Lower leg skin (tissue), 4 donors: ENCODE results near the gene CHRM4. TPM values are rescaled to one million over a fixed set of nuclear protein-coding genes. Genes with fewer than 3 reads are reported as not detected.

Source experiments
- DNase-seq, 2 donors: peaks; one replicate each; pipeline ENCODE4 v3.0.0-alpha.2; 2019; ENCODE audit warnings: low spot score in 2 of 2
- H3K4me3 ChIP-seq: fragments of 200-600 bp; sonication (generic); 2 replicates; pipeline ENCODE4 v1.5.1; 2017; ENCODE audit warnings: mild to moderate bottlenecking, low read depth; ENCODE audit not compliant: poor library complexity, severe bottlenecking
- CTCF ChIP-seq, 3 donors: fragments of 450-650 bp; IDR thresholded peaks; one replicate each; pipeline ENCODE4 v1.5.1; 2016; ENCODE audit warnings: antibody characterized with exemption in 3 of 3, mild to moderate bottlenecking in 3 of 3, moderate library complexity in 2 of 3
- POLR2A ChIP-seq, 2 donors: fragments of 450-650 bp; IDR thresholded peaks; one replicate each; pipeline ENCODE4 v1.6.1; 2016 to 2017; ENCODE audit warnings: antibody characterized with exemption in 2 of 2, mild to moderate bottlenecking in 1 of 2, moderate library complexity in 1 of 2
- WGBS, 2 donors: methylation state at CpG; one replicate each; pipeline ENCODE4 v1.1.5; 2018; 5-methylcytosine and 5-hydroxymethylcytosine counted together
- intact Hi-C: fragments of 100-400 bp; cut with DNase I; formaldehyde crosslinking; loops from one replicate; pipeline ENCODE4 v1.15.0; 2023; ENCODE audit warnings: low total_unique reads
- total RNA-seq, 4 donors: library from RNA; depleted of rRNA; stranded (reverse); fragments of >200 nt; gene quantifications; one replicate each; pipeline ENCODE4 v1.1.0, GENCODE V29; 2016

Gene CHRM4
- total RNA-seq, 4 donors from 2014 or later: 1.2 to 8.1 (median 3.3) TPM

- no peak for DNase-seq
- intact Hi-C loops: no loop called here
- 65 to 81% methylated on average over 5 of the region's 5 CpGs for WGBS, 2 donors
- no peak overlapping the region for H3K4me3 ChIP-seq
- TF ChIP-seq CTCF (IDR thresholded peaks at IDR 0.05) (no peak), POLR2A (IDR thresholded peaks at IDR 0.05) (no peak)
Observed at GRCh38 chr11:46387456-46387855, 4.1 kb downstream of the CHRM4 start.

- WGBS, 2 donors: 83 to 84% methylated on average over 4 of the region's 4 CpGs
- no peak for TF ChIP-seq CTCF (IDR thresholded peaks at IDR 0.05)
- TF ChIP-seq POLR2A (IDR thresholded peaks at IDR 0.05): no peak
- no peak for DNase-seq
- H3K4me3 ChIP-seq: no peak overlapping the region
- intact Hi-C loops: no loop called here
Observed at GRCh38 chr11:46386674-46387073, 4.9 kb downstream of the CHRM4 start.

DNA sequence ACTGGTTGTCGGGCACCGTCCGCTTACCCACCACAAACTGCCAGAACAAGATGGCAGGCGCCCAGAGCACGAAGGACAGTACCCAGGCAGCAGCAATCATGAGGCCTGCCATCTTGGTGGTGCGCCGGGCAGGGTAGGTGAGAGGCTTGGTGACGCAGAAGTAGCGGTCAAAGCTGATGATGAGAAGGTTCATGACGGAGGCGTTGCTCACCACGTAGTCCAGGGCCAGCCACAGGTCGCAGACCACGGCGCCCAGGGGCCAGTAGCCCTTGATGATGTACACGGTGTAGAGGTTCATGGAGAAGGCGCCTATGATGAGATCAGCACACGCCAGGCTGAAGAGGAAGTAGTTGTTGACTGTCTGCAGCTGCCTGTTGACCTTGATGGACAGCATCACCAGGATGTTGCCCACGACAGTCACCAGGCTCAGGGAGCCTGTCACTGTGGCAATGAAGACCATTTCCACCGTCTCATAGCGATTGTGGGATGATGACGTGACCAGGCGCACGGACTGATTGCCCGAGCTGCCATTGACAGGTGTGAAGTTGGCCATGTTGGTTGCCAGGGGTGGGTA lies 5.5 kb downstream of the CHRM4 start:
- H3K4me3 ChIP-seq: no peak overlapping the region
- no peak for DNase-seq
- TF ChIP-seq POLR2A (IDR thresholded peaks at IDR 0.05): no peak
- no peak for TF ChIP-seq CTCF (IDR thresholded peaks at IDR 0.05)
- WGBS, 2 donors: 95 to 96% methylated on average over 25 of the region's 25 CpGs
- intact Hi-C loops: no loop called here

DNA sequence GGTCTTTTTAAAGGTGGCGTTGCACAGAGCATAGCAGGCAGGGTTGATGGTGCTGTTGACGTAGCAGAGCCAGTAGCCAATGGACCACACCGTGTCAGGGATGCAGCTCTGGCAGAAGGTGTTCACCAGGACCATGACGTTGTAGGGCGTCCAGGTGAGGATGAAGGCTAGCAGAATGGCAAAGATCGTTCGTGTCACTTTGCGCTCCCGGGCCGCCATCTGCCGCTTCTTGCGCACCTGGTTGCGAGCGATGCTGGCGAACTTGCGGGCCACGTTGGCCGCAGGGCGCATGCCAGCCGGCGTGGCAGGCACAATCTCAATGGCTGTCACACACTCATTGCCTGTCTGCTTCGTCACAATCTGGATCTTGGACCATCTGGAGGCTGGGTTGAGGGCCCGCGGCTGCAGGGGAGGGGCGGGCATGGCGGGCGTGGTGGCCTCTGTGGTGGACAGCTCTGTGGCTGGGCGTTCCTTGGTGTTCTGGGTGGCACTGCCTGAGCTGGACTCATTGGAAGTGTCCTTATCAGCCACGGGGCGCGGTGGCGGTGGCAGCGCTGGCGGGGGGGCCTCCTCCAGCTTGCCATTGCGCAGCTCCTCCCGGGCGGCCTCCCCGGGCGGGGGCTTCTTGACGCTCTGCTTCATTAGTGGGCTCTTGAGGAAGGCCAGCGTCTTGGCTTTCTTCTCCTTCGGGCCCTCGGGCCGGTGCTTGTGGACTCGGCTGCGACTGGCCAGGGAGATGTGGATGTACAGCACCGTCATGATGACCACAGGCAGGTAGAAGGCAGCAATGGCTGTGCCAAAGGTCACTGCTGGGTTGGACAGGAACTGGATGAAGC lies 6.2 kb downstream of the CHRM4 start:
- no peak overlapping the region for H3K4me3 ChIP-seq
- WGBS, 2 donors: 94 to 98% methylated on average over 44 to 47 of the region's 47 CpGs
- TF ChIP-seq CTCF (IDR thresholded peaks at IDR 0.05) (no peak), POLR2A (IDR thresholded peaks at IDR 0.05) (no peak)
- no peak for DNase-seq
- intact Hi-C loops: no loop called here

DNA sequence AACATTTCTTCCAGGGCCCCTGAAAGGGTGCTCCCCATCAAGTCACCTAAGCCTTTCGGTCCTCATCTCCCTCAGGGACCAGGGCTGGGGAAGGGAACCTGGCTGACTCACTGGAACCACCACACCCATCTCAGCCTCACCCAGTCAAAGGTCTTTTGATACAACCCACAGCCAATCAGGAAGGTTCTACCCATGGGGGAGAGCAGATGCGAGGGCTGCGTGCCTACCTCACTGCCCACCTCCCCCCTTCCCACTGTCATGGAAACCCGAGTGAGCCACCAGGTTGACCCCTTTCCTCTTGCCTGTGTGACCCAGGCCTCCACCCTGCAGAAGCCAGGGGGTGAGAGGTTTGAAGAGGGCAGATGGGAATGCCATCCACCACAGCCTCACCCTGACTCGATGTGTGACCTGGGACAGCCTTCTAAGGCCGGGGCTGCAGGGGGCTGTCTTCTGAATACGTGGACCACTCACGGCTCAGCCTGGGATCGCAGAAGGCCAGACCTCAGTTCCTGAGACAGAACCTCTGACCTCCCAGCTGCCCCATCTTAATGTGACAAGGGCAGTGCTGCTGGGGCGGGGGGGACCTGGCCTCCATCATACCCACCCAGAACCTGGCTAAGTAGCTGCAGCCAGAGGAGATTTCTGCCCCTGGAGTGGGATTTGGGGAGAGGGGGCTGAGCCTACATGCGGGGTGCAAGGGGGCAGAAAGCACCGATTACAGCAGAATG lies 7.4 kb downstream of the CHRM4 start:
- TF ChIP-seq POLR2A (IDR thresholded peaks at IDR 0.05) (no peak), CTCF (IDR thresholded peaks at IDR 0.05) (no peak)
- 82 to 83% methylated on average over 11 to 12 of the region's 12 CpGs for WGBS, 2 donors
- DNase-seq: no peak
- intact Hi-C loops: no loop called here
- H3K4me3 ChIP-seq: no peak overlapping the region
